ENCODE results near the gene GFOD1.
A peak's percentile ranks its signal among the peaks of the same experiment; 100 is the strongest.
"Not testable (repeated sequence)": the region's sequence is repeated elsewhere in the genome, so short reads cannot be mapped to it uniquely, and the experiment has no call there.

Gene GFOD1

GRCh38 chr6:13348334-13349113 is 138.9 kb downstream of the GFOD1 start:
- no peak for DNase-seq

DNA sequence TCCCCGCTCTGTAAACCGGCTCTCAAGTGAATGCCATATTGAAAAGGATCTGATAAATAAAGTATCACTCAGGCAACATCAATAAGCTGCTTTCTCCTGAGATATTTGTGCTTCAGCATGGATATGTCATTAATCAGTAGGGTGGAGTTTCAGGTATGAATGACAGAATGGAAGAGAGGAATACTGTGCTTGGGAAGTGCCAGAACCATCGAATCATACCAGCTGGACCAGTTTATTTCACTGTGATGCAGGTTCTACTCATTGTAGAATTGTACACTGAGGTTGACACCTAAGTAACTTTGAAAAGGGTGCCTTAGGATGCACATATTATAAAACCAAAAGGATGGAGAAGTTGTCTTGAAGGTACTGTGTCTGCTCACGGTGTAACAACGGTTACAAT is 141.2 kb downstream of the GFOD1 start:
- no peak for DNase-seq

DNA sequence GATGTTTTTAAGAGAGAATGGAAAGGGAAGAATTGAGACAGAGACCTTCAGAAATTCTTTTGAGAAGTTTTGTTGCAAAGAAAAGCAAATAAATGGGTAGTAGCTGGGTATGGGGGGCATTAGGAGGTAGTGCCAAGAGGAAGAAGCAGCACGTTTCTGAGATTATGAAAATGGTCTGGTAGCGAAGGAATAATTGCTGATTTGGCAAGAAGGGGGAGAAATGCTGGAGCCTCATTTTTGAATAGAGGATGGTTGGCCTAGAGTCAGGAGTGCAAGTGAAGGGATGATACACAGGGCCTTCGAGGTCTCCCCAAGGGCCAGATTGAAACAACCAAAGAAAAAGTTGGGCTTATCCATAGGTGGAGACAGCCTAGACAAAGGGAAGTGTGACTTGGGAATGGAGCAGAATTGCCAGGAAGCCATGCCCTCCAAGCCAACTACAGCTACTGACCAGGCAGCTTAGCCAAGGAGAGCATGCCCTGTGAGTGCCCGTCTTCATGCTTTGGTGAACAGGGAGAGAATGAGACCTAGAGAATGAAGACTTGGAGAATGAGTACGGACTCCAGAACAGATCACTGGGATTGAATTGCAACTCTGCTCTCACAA is 144.9 kb downstream of the GFOD1 start:
- no peak for DNase-seq

DNA sequence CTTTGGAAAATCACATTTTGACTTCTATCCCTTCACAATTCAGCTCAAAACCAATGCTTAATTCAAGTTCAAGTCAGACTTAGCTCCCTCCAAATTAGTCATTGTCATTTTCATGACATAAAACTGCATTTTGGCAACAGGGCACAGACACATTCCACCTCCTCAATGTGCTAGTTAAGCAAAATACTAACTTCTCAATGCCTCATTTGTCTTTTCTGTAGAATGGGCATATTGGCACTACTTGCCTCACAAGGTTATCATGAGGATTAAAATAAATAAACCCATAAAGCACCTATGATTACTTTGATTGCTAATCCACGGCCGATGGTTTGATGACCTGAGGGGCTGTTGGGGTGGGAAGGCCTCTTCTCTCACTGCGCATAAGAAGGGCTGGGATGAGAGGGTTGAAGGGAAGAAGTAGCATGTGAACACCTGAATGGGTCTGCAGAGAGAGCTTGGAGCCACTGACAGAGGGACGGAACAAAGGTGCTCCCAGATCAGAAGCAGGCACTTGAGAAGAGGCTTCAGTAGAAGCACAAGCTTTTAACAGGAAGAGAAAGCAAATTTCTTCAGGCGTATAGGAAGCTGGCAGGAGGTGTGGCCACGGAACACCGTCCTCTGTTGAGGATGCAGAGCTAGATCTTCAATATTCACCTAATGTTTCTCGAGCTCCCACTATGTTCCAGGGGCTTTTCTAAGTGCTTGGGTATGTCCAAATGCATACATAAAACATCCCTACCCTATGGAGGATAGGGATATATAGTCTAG is 147.4 kb downstream of the GFOD1 start:
- no peak for DNase-seq

DNA sequence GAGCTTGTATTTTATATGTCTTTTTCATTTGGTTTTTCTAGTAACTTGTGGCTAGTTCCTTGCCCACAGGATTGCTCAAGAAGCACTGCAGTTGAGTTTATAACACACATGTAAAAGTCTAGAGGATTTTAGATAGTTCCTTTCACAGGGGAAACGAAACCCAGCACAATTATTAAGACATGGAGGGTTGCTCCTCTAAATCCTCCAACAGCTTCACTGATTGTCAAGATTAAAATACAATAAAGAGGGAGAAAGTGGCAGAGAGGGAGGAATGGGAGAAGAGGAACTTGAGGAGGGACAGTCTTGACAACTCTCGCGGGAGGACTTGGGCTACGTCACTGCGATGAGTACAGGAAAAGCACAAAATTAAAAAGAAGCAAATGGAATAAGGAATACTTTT is 149.4 kb downstream of the GFOD1 start:
- DNase-seq: no peak

DNA sequence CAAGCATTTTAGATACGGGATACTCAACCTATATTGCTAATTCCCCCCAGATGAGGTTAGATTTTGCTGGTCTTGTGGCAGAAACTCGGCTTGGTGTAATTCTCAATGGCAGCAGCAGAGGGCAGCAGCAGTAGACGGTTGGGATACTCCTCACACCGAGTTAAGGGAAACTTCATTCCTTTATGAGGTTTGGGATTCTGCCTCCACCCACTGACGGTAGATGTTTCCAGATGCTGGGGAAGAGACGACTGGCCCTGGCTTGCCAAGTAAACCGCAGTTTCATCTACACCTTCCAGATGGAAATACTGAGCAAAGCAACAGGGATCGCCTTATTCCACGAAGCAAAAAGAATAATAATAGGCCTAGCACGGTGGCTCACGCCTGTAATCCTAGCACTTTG is 150.8 kb downstream of the GFOD1 start:
- DNase-seq: peak; percentile 40

- no peak for DNase-seq
Measured at GRCh38 chr6:13334953-13335352, 152.4 kb downstream of the GFOD1 start.

- DNase-seq: no peak
Measured at GRCh38 chr6:13332349-13332706, 155.1 kb downstream of the GFOD1 start.

DNA sequence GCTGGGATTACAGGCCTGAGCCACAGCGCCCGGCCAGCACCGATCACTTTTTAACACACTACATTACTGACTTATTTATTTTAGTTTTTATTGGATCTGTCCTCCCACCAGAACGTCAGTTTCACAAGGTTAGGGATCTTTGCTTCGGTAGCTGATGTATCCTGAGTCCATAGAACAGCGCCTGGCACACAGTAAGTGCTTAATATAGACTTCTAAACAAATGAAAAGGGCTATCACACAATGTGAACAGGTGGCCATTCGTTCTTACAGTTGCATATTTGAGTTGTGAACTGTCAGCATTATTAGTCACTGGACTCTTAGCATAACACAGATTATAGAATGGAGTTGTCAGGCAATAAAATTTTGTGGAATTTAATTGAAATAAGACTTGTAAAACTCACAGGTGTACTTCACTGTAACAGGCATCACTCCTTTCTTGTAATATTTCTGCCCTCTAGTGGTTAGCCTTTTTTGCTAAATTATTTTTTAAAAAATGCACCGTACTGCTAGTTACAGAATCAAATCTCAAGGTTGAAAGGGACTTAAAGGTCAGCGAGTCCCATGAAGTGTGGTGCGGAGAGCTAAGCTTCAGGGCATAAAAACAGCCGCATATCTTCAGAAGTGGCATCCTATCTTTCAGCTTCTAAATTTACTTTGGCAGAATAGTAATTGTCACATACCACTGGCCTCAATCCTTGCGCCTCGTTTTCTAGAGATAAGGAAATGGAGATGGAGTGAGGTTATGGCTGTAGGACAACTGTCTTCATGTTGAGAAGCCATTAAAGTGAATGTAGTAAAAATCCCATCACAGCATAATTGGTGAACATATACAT is 155.7 kb downstream of the GFOD1 start:
- no peak for DNase-seq

DNA sequence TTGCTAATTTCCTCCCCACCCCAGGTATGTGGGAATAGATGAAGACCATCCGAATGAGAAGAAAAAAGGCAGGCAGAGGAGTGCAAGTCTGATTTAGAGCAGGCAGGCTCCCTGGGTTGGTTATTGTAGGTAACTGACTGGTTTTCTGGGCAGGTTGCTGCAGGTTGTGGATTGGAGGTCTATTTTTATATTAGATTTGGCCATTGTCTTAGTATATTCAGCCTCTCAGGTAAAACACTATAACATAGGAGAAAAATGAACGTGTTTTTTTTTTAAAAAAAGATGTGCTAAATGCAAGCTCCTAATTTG is 158.6 kb downstream of the GFOD1 start:
- DNase-seq: no peak

- peak; percentile 91 for DNase-seq
Measured at GRCh38 chr6:13328076-13328874, 159.1 kb downstream of the GFOD1 start, which contains the start of gene TBC1D7. TBC1D7 (minus strand) TSS chr6:13328537; CDS start chr6:13326898, 1,639 bp downstream.

- no peak for DNase-seq
Measured at GRCh38 chr6:13327691-13328075, 159.7 kb downstream of the GFOD1 start.

DNA sequence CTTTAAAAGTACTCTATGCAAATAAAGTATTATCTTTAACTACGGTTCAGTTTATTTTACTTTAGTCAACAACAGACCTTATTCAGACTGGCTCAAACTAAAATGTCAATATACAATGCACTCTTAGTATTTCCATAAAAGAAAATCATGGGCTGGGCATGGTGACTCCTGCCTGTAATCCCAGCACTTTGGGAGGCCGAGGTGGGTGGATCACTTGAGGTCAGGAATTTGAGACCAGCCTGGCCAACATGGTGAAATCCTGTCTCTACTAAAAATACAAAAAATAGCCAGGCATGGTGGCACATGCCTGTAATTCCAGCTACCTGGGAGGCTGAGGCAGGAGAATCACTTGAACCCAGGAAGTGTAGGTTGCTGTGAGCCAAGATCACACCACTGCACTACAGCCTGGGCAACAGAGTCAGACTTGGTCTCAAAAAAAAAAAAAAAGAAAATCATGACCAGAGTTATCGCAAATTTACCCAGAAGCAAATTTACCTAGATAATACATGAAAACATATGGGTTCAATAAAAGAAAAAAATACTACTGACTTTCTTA is 161.3 kb downstream of the GFOD1 start:
- not testable (repeated sequence) for DNase-seq

GRCh38 chr6:13319891-13320564 is 167.4 kb downstream of the GFOD1 start:
- no peak for DNase-seq

DNA sequence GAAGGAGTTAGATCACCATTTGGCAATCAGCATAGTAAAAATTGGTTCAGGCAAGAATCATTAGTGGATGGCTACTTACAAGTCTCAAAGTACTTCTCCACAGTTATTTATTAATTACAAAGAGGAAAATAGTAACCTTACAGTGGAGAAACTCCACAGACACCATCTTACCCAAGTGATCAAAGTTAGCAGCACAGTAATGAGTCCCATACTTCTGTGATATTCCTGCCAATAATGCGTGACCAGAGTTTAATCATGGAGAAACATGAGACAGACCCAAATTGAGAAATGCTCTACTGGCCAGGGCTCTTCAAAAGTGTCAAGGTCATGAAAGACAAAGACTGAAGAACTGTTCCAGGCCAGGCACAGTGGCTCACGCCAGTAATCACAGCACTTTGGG is 168.6 kb downstream of the GFOD1 start:
- no peak for DNase-seq

DNA sequence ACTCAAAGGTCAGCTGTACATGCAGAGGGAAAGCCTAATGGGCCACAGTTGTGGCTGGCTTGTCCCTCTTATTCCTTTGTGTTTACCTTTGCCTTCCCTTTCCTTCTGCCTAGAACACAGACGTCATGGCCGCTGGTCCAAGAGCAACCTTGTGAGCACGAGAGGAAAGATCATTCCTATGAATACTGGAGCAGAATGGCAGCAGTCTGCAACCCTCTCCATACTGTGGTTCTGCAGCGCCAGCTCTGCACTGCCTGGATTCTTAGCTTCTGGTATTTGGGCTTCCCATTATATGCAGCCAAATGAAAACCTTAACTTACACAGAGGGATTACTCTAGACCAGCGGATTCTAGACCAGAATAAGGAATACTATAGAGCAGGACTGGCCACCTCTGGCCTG is 171.5 kb downstream of the GFOD1 start:
- no peak for DNase-seq

DNA sequence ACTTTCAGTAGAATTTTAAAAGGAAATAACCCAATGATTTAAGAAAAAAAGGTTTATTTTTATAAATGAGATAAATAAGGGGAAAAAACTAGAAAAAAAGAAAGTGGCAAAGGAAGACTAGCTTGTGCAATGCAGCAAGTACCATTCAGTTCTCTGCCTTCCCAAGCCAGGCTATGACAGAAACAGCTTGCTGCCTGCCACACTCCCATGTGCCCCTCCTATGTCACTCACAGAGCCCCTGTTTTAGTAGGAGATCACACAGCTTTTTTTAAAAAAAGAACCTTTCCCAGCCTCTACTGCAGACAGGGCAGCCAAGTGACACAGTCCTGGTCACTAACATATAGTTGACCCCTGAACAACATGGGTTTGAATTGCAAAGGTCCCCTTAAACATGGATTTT is 172.6 kb downstream of the GFOD1 start:
- DNase-seq: no peak

GRCh38 chr6:13311155-13311554 is 176.2 kb downstream of the GFOD1 start:
- no peak for DNase-seq

DNA sequence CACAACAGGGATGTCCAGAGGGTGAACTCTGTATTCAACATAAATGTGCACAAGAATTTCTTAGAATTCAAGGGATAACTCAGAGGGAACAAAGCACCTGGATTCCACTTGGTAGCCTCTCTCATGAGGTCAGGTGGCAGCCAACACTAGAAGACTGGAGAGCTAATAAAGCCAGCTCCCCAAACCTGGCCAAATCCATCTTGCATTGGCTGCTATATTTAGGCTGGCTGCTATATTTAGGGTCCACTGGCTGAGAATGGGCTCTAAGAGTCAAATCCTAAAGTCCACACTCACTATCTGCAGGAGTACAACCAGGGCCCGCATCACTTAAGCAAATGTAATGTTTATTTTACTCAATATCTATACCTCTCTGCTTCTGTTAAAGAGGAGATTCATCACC is 179.1 kb downstream of the GFOD1 start:
- DNase-seq: no peak
